ENCODE measurements around the gene DXO.
"Not testable (repeated sequence)": the region's sequence is repeated elsewhere in the genome, so short reads cannot be mapped to it uniquely, and the experiment has no call there.

The DXO gene

GRCh38 chr6:31971993-31972708, at the start of gene DXO:
Gene DXO, minus strand, starts transcription at chr6:31972138. Its CDS starts 463 bp downstream, at chr6:31971675.
- DNase-seq (ENCODE audit: insufficient read length, low spot score) (peak; percentile 99), FAIRE-seq (peak; percentile 98)

- DNase-seq (ENCODE audit: insufficient read length, low spot score); FAIRE-seq: not testable (repeated sequence)
Measured at GRCh38 chr6:32014547-32014946, 42.6 kb upstream of the DXO start, which contains the start of gene C4B. Gene C4B, plus strand, starts transcription at chr6:32014795. Its CDS starts 51 bp downstream, at chr6:32014846.

GRCh38 chr6:32013738-32014137, 41.8 kb upstream of the DXO start:
- FAIRE-seq = peak; percentile 16
- DNase-seq (ENCODE audit: insufficient read length, low spot score) = not testable (repeated sequence)

- DNase-seq (ENCODE audit: insufficient read length, low spot score); FAIRE-seq: not testable (repeated sequence)
Measured at GRCh38 chr6:32012941-32013617, 41.1 kb upstream of the DXO start.

- DNase-seq (ENCODE audit: insufficient read length, low spot score); FAIRE-seq: not testable (repeated sequence)
Measured at GRCh38 chr6:32010856-32011530, 39.1 kb upstream of the DXO start.

- FAIRE-seq; DNase-seq (ENCODE audit: insufficient read length, low spot score): not testable (repeated sequence)
Measured at GRCh38 chr6:32009537-32009936, 37.6 kb upstream of the DXO start.

- DNase-seq (ENCODE audit: insufficient read length, low spot score); FAIRE-seq: not testable (repeated sequence)
Measured at GRCh38 chr6:32008616-32009015, 36.7 kb upstream of the DXO start.

- not testable (repeated sequence) for FAIRE-seq; DNase-seq (ENCODE audit: insufficient read length, low spot score)
Measured at GRCh38 chr6:32008037-32008436, 36.1 kb upstream of the DXO start.

GRCh38 chr6:32007086-32007485, 35.1 kb upstream of the DXO start:
- not testable (repeated sequence) for FAIRE-seq; DNase-seq (ENCODE audit: insufficient read length, low spot score)

GRCh38 chr6:32005991-32006529, 34.1 kb upstream of the DXO start:
- FAIRE-seq; DNase-seq (ENCODE audit: insufficient read length, low spot score): not testable (repeated sequence)

- FAIRE-seq; DNase-seq (ENCODE audit: insufficient read length, low spot score): not testable (repeated sequence)
Measured at GRCh38 chr6:32005538-32005880, 33.6 kb upstream of the DXO start.

GRCh38 chr6:32004864-32005537, 33.1 kb upstream of the DXO start:
- FAIRE-seq; DNase-seq (ENCODE audit: insufficient read length, low spot score): not testable (repeated sequence)

GRCh38 chr6:32004393-32004792, 32.5 kb upstream of the DXO start:
- not testable (repeated sequence) for DNase-seq (ENCODE audit: insufficient read length, low spot score); FAIRE-seq

GRCh38 chr6:32003301-32003700, 31.4 kb upstream of the DXO start:
- FAIRE-seq = not testable (repeated sequence)

GRCh38 chr6:32002546-32003268, 30.8 kb upstream of the DXO start:
- DNase-seq (ENCODE audit: insufficient read length, low spot score); FAIRE-seq: not testable (repeated sequence)

More at GRCh38 chr6:32003301-32003700, 31.4 kb upstream of the DXO start:
- DNase-seq (ENCODE audit: insufficient read length, low spot score) = not testable (repeated sequence)

- FAIRE-seq = not testable (repeated sequence)
Measured at GRCh38 chr6:31996385-31996784, 24.4 kb upstream of the DXO start.

GRCh38 chr6:31994421-31994820, 22.5 kb upstream of the DXO start:
- DNase-seq (ENCODE audit: insufficient read length, low spot score); FAIRE-seq: not testable (repeated sequence)

More at GRCh38 chr6:31996385-31996784, 24.4 kb upstream of the DXO start:
- DNase-seq (ENCODE audit: insufficient read length, low spot score) = not testable (repeated sequence)

GRCh38 chr6:31989363-31989762, 17.4 kb upstream of the DXO start:
- FAIRE-seq; DNase-seq (ENCODE audit: insufficient read length, low spot score): not testable (repeated sequence)

GRCh38 chr6:31981744-31982143, 9.8 kb upstream of the DXO start, which contains the start of gene C4A:
Gene C4A, plus strand, starts transcription at chr6:31982057. Its CDS starts 51 bp downstream, at chr6:31982108.
- not testable (repeated sequence) for FAIRE-seq

More at GRCh38 chr6:31981744-31982143, 9.8 kb upstream of the DXO start, which contains the start of gene C4A:
- DNase-seq (ENCODE audit: insufficient read length, low spot score) = not testable (repeated sequence)

All from HTR-8/SVneo (cell line).